Right ventricle myocardium superior (tissue), 1 donor: ENCODE results near the gene ADAMTS18. TPM values are rescaled to one million over a fixed set of nuclear protein-coding genes. Genes with fewer than 3 reads are reported as not detected.

Source experiments
- ATAC-seq: fragments of 200-7000 bp; cut with Tn5 transposase; one replicate; pipeline ENCODE4 v1.9.1; 2020; ENCODE audit warnings: mild to moderate bottlenecking; ENCODE audit not compliant: poor library complexity
- DNase-seq: peaks from one replicate; pipeline ENCODE4 v3.0.0-alpha.2; 2020
- intact Hi-C: fragments of 100-400 bp; cut with DNase I; formaldehyde crosslinking; loops from one replicate; pipeline ENCODE4 v1.11.2; 2022
- total RNA-seq: library from RNA; stranded (reverse); fragmentation: NEBNext Ultra II Directional; extraction: Animal tissue kit (Norgen Biotek cat#: 25700); gene quantifications from one replicate; pipeline ENCODE4 v1.2.1, GENCODE V29; 2021
- donor health status: DM: no; HTN: yes; CAD: no; lungs with severe emphysema.

ADAMTS18 gene
- total RNA-seq, 1 donor from 2014 or later = not detected

- ATAC-seq (no peak), DNase-seq (no peak)
- intact Hi-C loops = no loop called here
Measured at GRCh38 chr16:77353587-77354263, 81.1 kb downstream of the ADAMTS18 start.

GRCh38 chr16:77344341-77344740, 90.5 kb downstream of the ADAMTS18 start:
- intact Hi-C loops = no loop called here
- no peak for ATAC-seq
- DNase-seq = no peak

- intact Hi-C loops = no loop called here
- no peak for DNase-seq
- ATAC-seq = no peak
Measured at GRCh38 chr16:77336637-77337036, 98.2 kb downstream of the ADAMTS18 start.

GRCh38 chr16:77335652-77336234, 99.1 kb downstream of the ADAMTS18 start:
- intact Hi-C loops = no loop called here
- DNase-seq = no peak
- no peak for ATAC-seq

- intact Hi-C loops = no loop called here
- ATAC-seq = no peak
- no peak for DNase-seq
Measured at GRCh38 chr16:77332792-77333191, 102.0 kb downstream of the ADAMTS18 start.

GRCh38 chr16:77331802-77332586, 102.8 kb downstream of the ADAMTS18 start:
- DNase-seq (no peak), ATAC-seq (no peak)
- intact Hi-C loops = no loop called here

GRCh38 chr16:77331043-77331442, 103.8 kb downstream of the ADAMTS18 start:
- DNase-seq (no peak), ATAC-seq (no peak)
- intact Hi-C loops = no loop called here

- intact Hi-C loops = no loop called here
- no peak for ATAC-seq
Measured at GRCh38 chr16:77330332-77331042, 104.3 kb downstream of the ADAMTS18 start.

GRCh38 chr16:77328768-77329167, 106.1 kb downstream of the ADAMTS18 start:
- DNase-seq (no peak), ATAC-seq (no peak)
- intact Hi-C loops = no loop called here

More at GRCh38 chr16:77330332-77331042, 104.3 kb downstream of the ADAMTS18 start:
- no peak for DNase-seq

GRCh38 chr16:77328274-77328673, 106.6 kb downstream of the ADAMTS18 start:
- DNase-seq (no peak), ATAC-seq (no peak)
- intact Hi-C loops = no loop called here

GRCh38 chr16:77327717-77328116, 107.1 kb downstream of the ADAMTS18 start:
- intact Hi-C loops = no loop called here
- DNase-seq (no peak), ATAC-seq (no peak)

GRCh38 chr16:77324729-77325128, 110.1 kb downstream of the ADAMTS18 start:
- DNase-seq (no peak), ATAC-seq (no peak)
- intact Hi-C loops = no loop called here

- ATAC-seq = no peak
- intact Hi-C loops = no loop called here
- no peak for DNase-seq
Measured at GRCh38 chr16:77323695-77324094, 111.1 kb downstream of the ADAMTS18 start.

- intact Hi-C loops = no loop called here
- no peak for ATAC-seq
Measured at GRCh38 chr16:77322757-77323156, 112.1 kb downstream of the ADAMTS18 start.

GRCh38 chr16:77317059-77317458, 117.8 kb downstream of the ADAMTS18 start:
- DNase-seq (no peak), ATAC-seq (no peak)
- intact Hi-C loops = no loop called here

More at GRCh38 chr16:77322757-77323156, 112.1 kb downstream of the ADAMTS18 start:
- no peak for DNase-seq

- DNase-seq = no peak
- intact Hi-C loops = no loop called here
- no peak for ATAC-seq
Measured at GRCh38 chr16:77310877-77311276, 124.0 kb downstream of the ADAMTS18 start.

GRCh38 chr16:77308163-77308561, 126.7 kb downstream of the ADAMTS18 start:
- DNase-seq (no peak), ATAC-seq (no peak)
- intact Hi-C loops = loop anchor here (10.0 kb wide), 1 partner anchor 63 kb away; no protein-coding TSS in a partner anchor

- DNase-seq (no peak), ATAC-seq (no peak)
- intact Hi-C loops = loop anchor here (10.0 kb wide), 1 partner anchor 63 kb away; no protein-coding TSS in a partner anchor
Measured at GRCh38 chr16:77307426-77308162, 127.2 kb downstream of the ADAMTS18 start.
